ACC112 (cell line): ENCODE measurements around the gene RIMS1.

ENCODE experiments used
- H2AFZ ChIP-seq: fragments of 200-600 bp; sonication (generic); one replicate; pipeline ENCODE4 v1.6.0; 2017; ENCODE audit warnings: antibody characterized with exemption, low read length; ENCODE audit not compliant: unreplicated experiment
- H3K27ac ChIP-seq: fragments of 200-600 bp; sonication (generic); 2 replicates; pipeline ENCODE4 v1.5.1; 2014; ENCODE audit warnings: low read depth, mild to moderate bottlenecking, antibody characterized with exemption, low read length, moderate library complexity
- H3K27me3 ChIP-seq: fragments of 200-600 bp; sonication (generic); 2 replicates; pipeline ENCODE4 v1.6.1; 2014; ENCODE audit warnings: mild to moderate bottlenecking, antibody characterized with exemption, low read length, moderate library complexity, mixed read lengths; ENCODE audit not compliant: insufficient read depth
- H3K36me3 ChIP-seq: fragments of 200-600 bp; sonication (generic); 2 replicates; pipeline ENCODE4 v1.6.1; 2016; ENCODE audit warnings: mild to moderate bottlenecking, antibody characterized with exemption, low read length, moderate library complexity, mixed read lengths; ENCODE audit not compliant: insufficient read depth
- H3K4me1 ChIP-seq: fragments of 200-600 bp; sonication (generic); one replicate; pipeline ENCODE4 v1.6.1; 2016; ENCODE audit warnings: low read length, mixed read lengths; ENCODE audit not compliant: insufficient read depth, unreplicated experiment, control insufficient read depth
- H3K4me3 ChIP-seq: fragments of 200-600 bp; sonication (generic); 2 replicates; pipeline ENCODE4 v1.5.1; 2014; ENCODE audit warnings: mild to moderate bottlenecking, low read depth, low read length
- H3K79me2 ChIP-seq: fragments of 200-600 bp; sonication (generic); one replicate; pipeline ENCODE4 v1.6.0; 2016; ENCODE audit warnings: low read length; ENCODE audit not compliant: control insufficient read depth, unreplicated experiment, insufficient read depth

Gene RIMS1

GRCh38 chr6:72083976-72084375, 197.6 kb downstream of the RIMS1 start:
- Histone ChIP-seq H3K4me1 (no peaks in the 10 kb centered on the region), H3K36me3 (no peaks in the 10 kb centered on the region)

GRCh38 chr6:72084992-72085569, 198.7 kb downstream of the RIMS1 start:
- Histone ChIP-seq H3K27ac (no peak overlapping the region), H3K4me1 (no peaks in the 10 kb centered on the region), H2AFZ (no peak overlapping the region), H3K4me3 (no peak overlapping the region), H3K79me2 (no peaks in the 10 kb centered on the region), H3K36me3 (no peaks in the 10 kb centered on the region), H3K27me3 (peaks cover 9% of the 10 kb centered on the region)

More at GRCh38 chr6:72083976-72084375, 197.6 kb downstream of the RIMS1 start:
- Histone ChIP-seq H3K27me3 (peaks cover 9% of the 10 kb centered on the region), H3K4me3 (no peak overlapping the region), H3K27ac (no peak overlapping the region), H3K79me2 (no peaks in the 10 kb centered on the region), H2AFZ (no peak overlapping the region)

DNA sequence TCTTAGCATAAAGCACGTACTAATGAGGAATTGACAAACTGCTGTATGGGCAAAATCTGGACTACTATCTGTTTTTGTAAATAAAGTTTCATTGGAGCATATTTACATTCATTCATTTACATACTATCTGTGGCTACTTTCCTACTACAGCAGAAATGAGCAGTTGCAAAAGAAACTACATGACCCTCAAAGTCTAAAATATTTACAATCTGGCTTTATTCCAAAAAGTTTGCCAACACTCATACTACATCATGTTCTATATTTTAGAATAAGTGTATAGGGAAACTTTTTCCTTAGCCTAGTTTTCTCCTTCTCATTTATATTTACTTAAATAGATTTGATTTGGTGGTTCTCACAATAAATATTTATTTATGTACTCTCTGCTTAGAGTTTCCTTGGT, 208.2 kb downstream of the RIMS1 start:
- Histone ChIP-seq H3K27ac (no peak overlapping the region), H3K4me1 (no peaks in the 10 kb centered on the region), H3K79me2 (no peaks in the 10 kb centered on the region), H3K36me3 (no peaks in the 10 kb centered on the region), H2AFZ (no peak overlapping the region), H3K27me3 (no peaks in the 10 kb centered on the region), H3K4me3 (no peak overlapping the region)

DNA sequence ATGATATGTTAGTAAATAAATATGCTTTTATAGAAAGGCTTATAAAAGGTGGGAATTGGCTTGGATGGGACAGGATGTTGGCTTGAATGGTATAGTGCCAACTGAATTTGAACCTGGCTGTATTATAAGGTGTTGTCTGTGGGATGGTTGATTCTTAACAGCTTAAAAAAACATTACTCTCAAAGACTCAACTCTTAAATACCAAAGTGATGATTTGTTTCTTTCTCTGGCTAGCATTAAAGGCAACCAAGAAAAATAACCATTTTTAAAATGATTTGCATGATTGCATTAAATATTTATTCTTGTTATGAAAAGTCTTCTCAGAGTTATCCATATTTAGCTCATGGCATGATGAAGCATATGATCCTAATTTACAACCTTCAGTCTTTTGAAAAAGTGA, 216.2 kb downstream of the RIMS1 start:
- Histone ChIP-seq H3K4me3 (no peak overlapping the region), H3K27ac (no peak overlapping the region), H3K36me3 (no peaks in the 10 kb centered on the region), H3K4me1 (peaks cover 11% of the 10 kb centered on the region), H2AFZ (no peak overlapping the region), H3K79me2 (no peaks in the 10 kb centered on the region), H3K27me3 (no peaks in the 10 kb centered on the region)

DNA sequence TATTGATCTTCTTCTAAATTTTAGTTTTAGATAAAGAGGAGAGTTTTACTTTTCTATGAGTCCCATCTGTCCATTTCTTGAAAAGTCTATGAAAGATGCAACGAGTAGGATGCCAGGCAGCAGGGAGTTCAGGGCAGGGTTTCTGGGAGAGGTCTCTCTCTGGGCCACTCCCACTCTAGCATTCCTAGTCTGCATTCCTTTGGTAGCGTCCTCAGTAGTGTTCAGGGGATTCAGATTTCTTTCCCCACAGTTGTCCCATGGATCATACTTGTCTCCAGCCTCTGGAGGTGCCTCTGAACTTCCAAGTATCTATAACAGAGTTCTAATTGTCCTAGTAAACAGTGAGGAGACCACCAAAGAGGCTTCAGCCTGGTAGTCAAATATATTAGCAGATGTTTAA, 225.3 kb downstream of the RIMS1 start:
- H3K36me3 ChIP-seq: no peaks in the 10 kb centered on the region
- H3K79me2 ChIP-seq: no peaks in the 10 kb centered on the region
- no peak overlapping the region for H3K27ac ChIP-seq
- H2AFZ ChIP-seq: no peak overlapping the region
- H3K4me3 ChIP-seq: no peak overlapping the region
- no peaks in the 10 kb centered on the region for H3K4me1 ChIP-seq
- H3K27me3 ChIP-seq: no peaks in the 10 kb centered on the region

- Histone ChIP-seq H2AFZ (no peak overlapping the region), H3K4me1 (peaks cover 2% of the 10 kb centered on the region), H3K27ac (no peak overlapping the region), H3K27me3 (no peaks in the 10 kb centered on the region), H3K79me2 (no peaks in the 10 kb centered on the region), H3K4me3 (no peak overlapping the region), H3K36me3 (no peaks in the 10 kb centered on the region)
Measured at GRCh38 chr6:72130327-72130726, 244.0 kb downstream of the RIMS1 start.

GRCh38 chr6:72132427-72132826, 246.1 kb downstream of the RIMS1 start:
- H3K36me3 ChIP-seq: no peaks in the 10 kb centered on the region
- no peaks in the 10 kb centered on the region for H3K79me2 ChIP-seq
- no peak overlapping the region for H2AFZ ChIP-seq
- H3K27ac ChIP-seq: no peak overlapping the region
- no peaks in the 10 kb centered on the region for H3K27me3 ChIP-seq
- peaks cover 9% of the 10 kb centered on the region for H3K4me1 ChIP-seq
- H3K4me3 ChIP-seq: no peak overlapping the region

DNA sequence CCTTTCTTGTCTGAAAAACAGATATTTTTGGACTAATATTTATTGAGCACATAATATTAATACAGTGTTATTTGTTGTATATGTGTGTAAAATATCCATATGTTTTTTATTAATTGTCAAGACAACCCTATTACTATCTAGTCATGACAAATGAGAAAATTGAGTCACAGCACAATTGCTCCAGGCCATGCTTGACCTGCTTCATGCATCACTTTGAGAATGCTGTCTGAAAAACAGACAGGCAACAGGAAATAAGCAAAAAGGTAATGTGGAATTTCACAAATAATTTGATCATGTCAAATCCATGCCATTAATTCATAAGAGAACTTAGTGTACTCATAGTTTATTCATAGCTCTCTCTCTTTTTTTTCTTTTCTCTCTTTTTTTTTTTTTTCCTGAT, 246.5 kb downstream of the RIMS1 start:
- peaks cover 9% of the 10 kb centered on the region for H3K4me1 ChIP-seq
- no peaks in the 10 kb centered on the region for H3K36me3 ChIP-seq
- no peak overlapping the region for H3K27ac ChIP-seq
- no peaks in the 10 kb centered on the region for H3K79me2 ChIP-seq
- no peak overlapping the region for H2AFZ ChIP-seq
- H3K27me3 ChIP-seq: no peaks in the 10 kb centered on the region
- no peak overlapping the region for H3K4me3 ChIP-seq

DNA sequence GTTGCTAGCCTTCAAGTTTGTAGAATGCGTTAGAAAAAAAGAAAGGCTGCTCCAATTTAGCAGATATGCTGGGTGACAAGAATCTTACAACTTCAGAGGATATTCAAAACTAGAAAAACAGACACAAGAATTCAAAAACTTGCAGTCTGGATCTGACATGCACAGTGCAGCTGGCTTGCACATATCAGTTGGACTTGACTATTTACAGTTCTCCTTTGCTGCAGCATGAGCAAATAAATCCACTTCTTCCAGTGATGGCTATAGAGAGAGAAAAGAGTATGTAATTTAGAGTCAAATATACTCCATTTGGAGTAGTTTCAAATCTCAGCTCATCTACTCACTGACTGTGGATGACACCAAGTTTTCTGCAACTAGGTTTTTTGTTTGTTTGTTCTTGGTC, 247.0 kb downstream of the RIMS1 start:
- Histone ChIP-seq H3K36me3 (no peaks in the 10 kb centered on the region), H3K79me2 (no peaks in the 10 kb centered on the region), H3K27me3 (no peaks in the 10 kb centered on the region), H3K27ac (no peak overlapping the region), H2AFZ (no peak overlapping the region), H3K4me3 (no peak overlapping the region), H3K4me1 (peaks cover 9% of the 10 kb centered on the region)

DNA sequence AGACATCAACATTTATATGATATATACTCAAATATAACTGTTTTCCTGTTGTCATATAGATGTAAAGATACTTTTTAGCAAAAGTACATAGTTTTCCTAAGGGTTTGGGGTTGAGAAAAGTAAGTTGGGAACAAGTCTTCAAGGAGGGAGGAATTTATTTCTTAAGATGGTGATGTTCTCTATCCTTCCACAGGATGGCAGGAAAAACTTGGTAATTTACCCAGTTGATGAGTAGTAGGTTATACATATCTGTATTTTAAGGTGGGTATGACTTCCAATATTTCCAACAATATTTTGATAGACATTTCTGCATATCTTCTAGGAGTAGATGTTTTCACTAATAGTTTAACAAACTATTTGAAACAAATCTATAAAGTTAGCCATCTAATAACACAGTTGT, 254.4 kb downstream of the RIMS1 start:
- no peaks in the 10 kb centered on the region for H3K27me3 ChIP-seq
- H3K4me3 ChIP-seq: no peak overlapping the region
- no peak overlapping the region for H3K27ac ChIP-seq
- H3K36me3 ChIP-seq: no peaks in the 10 kb centered on the region
- peak overlapping the region; percentile 6 for H2AFZ ChIP-seq
- peaks cover 2% of the 10 kb centered on the region for H3K4me1 ChIP-seq
- H3K79me2 ChIP-seq: no peaks in the 10 kb centered on the region

DNA sequence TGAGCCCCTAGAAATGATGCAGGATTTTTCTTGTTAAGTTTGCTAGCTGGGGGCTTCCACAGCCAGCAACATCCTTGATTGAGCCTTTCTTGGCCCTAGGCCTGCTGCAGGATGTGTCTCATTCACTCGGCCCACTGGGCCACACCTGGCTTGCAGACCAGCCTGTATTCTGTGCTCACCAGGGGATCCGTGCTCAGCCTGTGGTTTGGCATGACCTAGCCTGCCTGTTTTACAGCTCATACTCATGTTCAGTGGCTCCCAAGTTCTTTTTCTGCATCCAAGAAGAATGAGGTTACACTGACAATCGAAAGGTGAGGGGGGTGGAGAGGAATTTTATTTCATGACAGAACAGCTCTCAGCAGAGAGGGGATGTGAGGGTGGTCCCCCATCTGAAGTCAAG, 263.4 kb downstream of the RIMS1 start:
- Histone ChIP-seq H3K36me3 (no peaks in the 10 kb centered on the region), H3K79me2 (no peaks in the 10 kb centered on the region), H2AFZ (no peak overlapping the region), H3K4me3 (no peak overlapping the region), H3K4me1 (no peaks in the 10 kb centered on the region), H3K27me3 (no peaks in the 10 kb centered on the region), H3K27ac (no peak overlapping the region)
